Upper lobe of left lung (tissue), 4 donors: ENCODE data around the gene CACNB2.

ENCODE experiments used
- CTCF ChIP-seq, 6 experiments: fragments of 450-650 bp in 4 of 6; fragments of 200-600 bp in 2 of 6; sonication (generic) in 2 of 6; IDR thresholded peaks; one replicate each; pipeline ENCODE4 v1.5.1; 2016 to 2019; ENCODE audit warnings: antibody characterized with exemption in 6 of 6
- EP300 ChIP-seq, 4 donors: sonication (generic); formaldehyde crosslinking; IDR thresholded peaks; one replicate each; pipeline ENCODE4 v1.5.1; 2017; ENCODE audit warnings: antibody characterized with exemption in 4 of 4, control low read depth in 2 of 4
- POLR2A ChIP-seq, 4 donors: fragments of 450-650 bp; IDR thresholded peaks; one replicate each; pipeline ENCODE4 v1.5.1; 2016 to 2017; ENCODE audit warnings: antibody characterized with exemption in 4 of 4, mild to moderate bottlenecking in 2 of 4

- TF ChIP-seq CTCF (IDR thresholded peaks at IDR 0.05): no peak
- TF ChIP-seq EP300 (IDR thresholded peaks at IDR 0.05): no peak
- no peak for TF ChIP-seq POLR2A (IDR thresholded peaks at IDR 0.05)
Measured at GRCh38 chr10:18583575-18584270, 443.5 kb downstream of the CACNB2 start.
